Left colon (tissue), 2 donors: ENCODE results near the gene MARK2. TPM values are rescaled to one million over a fixed set of nuclear protein-coding genes. Genes with fewer than 3 reads are reported as not detected.
A peak's percentile ranks its signal among the peaks of the same experiment; 100 is the strongest.

Experiments
- ATAC-seq: fragments of 200-7000 bp; cut with Tn5 transposase; one replicate; pipeline ENCODE4 v1.9.1; 2020; ENCODE audit warnings: mild to moderate bottlenecking, moderate library complexity
- DNase-seq, 2 donors: peaks; one replicate each; pipeline ENCODE4 v3.0.0-alpha.2; 2020
- intact Hi-C, 2 donors: fragments of 100-400 bp; cut with DNase I in 1 of 2; cut with micrococcal nuclease in 1 of 2; formaldehyde crosslinking; loops; one replicate each; pipeline versions ENCODE4 v1.11.2 to v1.14.0; 2022; cut with DNase I, micrococcal nuclease
- total RNA-seq, 2 donors: library from RNA; stranded (reverse); fragmentation: NEBNext Ultra II Directional; extraction: Animal tissue kit (Norgen Biotek cat#: 25700); gene quantifications; one replicate each; pipeline ENCODE4 v1.2.1, GENCODE V29; 2021
- donor health status: DM: no; HTN: no; CAD: no.
- donor health status: DM: yes; HTN: yes; CAD: no.

The MARK2 gene
- total RNA-seq, 2 donors from 2014 or later, result 91.8 to 100 TPM

DNA sequence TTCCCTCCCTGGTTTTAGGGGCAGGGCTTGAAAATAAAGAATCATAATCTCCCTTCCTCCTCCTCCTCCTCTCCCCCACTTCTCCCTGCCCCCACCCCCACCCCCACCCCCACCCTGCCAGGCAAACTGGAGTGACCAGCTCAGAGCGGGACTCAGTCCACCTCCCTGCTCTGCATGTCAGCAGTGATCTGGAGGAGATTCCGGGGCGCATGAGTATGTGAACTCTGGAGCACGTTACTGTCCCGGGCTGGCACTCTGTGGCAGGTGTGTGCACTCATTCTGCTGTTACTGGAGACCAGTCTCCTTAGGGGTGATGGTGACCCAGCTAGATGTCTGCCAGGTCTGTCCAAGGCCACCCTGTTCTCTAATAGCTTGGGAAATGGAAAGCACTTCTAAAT is 33.9 kb downstream of the MARK2 start:
- intact Hi-C loops, result no loop called here
- DNase-seq (peak; percentile 51 to 56), ATAC-seq (peak; percentile 23)

GRCh38 chr11:63873311-63873710 is 34.4 kb downstream of the MARK2 start:
- intact Hi-C loops, result no loop called here
- ATAC-seq (no peak), DNase-seq (no peak)

DNA sequence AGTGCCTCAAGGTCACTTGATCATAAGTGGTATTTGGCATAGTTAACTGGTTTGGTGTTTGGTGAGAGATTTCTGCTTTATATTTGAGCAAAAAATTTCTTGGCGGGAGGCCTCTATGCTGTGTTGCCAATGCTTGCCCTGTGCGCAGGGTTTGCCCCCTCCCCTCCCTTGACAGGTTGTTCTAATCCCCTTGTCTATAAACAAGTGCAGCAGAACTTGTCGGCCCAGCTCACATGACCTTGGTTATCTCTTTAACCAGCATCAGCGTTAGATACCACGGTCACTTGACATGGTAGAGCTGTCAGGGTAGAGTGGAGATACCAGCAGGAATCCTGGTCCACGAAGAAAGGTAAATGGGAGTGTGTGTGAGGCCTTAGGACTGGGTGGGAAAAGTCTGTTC is 35.6 kb downstream of the MARK2 start:
- intact Hi-C loops, result no loop called here
- DNase-seq, result no peak
- ATAC-seq, result no peak

- intact Hi-C loops, result no loop called here
- ATAC-seq, result no peak
- no peak for DNase-seq
These were observed 36.7 kb downstream of the MARK2 start for GRCh38 chr11:63875506-63876065.

DNA sequence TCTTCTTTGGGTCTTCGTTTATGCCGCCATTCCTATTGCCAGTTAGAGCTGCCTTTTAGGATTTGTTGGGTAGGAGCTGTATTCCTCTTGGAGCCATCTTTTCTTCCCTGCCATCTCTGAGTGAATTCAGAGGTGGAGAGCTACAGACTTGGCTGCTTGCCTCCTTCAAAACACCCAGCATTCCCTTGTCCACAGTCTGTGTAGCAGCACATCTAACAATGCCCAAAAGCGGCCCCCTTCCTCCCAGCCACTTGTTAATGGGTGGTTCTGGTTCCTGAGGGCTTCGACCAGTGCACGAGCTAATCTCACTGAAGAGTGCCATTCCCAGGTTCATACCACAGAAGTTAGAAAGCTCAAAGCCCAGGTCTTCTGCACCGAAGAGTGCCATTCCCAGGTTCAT is 37.7 kb downstream of the MARK2 start:
- intact Hi-C loops, result no loop called here
- DNase-seq (no peak), ATAC-seq (no peak)

DNA sequence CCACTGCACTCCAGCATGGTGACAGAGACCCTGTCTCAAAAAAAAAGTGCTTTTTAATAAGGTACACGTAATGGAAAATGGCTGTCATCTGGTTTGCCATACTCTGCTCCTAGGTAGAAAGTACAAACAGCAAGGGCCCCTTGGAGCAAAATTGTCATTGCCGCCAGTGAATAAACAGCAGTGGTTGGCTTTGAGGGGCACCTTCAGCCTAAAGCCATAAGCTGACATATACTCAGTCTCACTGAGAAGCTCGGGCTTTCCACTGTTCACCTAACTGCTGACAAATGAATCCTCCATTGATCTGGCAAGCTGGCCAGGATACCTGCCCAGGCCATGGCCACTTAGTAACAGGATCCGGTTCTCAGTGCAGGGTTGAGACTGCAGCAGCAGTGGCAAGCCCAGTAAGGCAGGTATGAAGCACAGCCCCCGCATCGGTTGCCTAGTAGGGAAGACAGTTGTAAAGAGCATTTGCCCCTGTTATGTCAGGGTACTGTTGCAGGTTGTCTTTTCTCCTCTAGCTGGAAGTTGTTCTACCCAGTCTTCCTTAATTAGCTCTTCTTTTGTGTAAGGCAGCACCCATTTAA is 38.8 kb downstream of the MARK2 start:
- DNase-seq (no peak), ATAC-seq (no peak)

DNA sequence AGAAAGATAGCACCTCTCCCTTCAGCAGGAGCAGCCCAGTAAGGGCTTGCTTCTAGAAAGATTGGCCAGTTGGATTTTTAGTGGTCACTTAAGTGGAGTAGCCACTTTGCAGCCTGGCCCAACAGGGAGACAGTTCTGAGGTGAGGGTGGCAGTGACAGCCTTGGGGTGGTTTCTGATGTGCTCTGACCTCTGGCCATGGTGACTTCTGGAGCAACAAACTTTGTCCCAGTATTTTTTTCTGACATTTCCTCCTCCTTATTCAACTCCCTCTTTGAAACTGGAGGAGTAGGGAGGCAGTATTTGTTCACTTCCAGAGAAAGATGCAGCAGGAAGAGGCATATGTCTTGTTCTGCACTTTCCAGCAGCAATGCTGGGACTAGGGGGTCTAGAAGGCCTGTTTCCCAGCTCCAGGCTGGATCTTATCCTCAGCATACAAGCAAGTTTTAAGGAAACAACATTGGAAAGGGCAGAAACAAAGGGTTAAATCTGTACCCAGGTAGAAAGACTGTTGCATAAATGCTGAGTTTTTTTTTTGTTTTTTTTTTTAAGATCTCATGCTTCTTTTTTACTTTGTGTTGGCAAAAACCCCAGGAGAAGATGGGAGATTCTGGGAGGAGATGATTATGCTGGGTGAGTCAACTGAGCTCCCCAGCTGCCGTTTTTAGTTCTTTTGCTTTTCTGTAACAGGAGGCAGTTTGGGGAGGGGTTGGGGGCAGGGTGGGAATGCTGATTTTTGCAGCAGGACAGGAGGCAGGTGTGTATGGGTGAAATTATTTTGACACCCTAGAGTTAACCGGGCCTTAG is 40.9 kb downstream of the MARK2 start:
- ATAC-seq (peak; percentile 81), DNase-seq (no peak)
- intact Hi-C loops, result no loop called here

More for the DNA sequence above, 38.8 kb downstream of the MARK2 start:
- intact Hi-C loops, result no loop called here

DNA sequence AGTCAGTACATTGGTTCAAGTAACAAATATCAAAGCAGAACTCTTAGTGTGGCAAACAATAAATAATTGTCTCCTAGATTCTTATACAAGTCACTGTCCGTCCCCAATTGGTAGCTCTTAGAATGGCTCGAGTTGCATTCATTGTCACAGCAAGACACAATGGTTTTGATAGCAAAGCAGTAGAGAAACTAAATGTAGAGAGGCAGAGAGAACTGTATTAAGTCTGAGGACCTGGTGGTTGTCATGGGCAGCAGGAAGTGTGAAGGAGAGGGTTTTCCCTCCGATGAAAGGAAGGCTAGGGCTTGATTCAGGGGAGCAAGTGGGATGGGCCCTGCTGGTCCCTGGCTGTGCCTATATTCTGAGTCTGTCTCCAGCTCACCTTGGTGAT is 41.5 kb downstream of the MARK2 start:
- no peak for DNase-seq
- peak; percentile 12 for ATAC-seq
- intact Hi-C loops, result no loop called here

GRCh38 chr11:63882555-63883242 is 43.8 kb downstream of the MARK2 start:
- ATAC-seq, result no peak
- no peak for DNase-seq
- intact Hi-C loops, result no loop called here

- ATAC-seq, result no peak
- no peak for DNase-seq
- intact Hi-C loops, result no loop called here
These were observed 44.9 kb downstream of the MARK2 start for GRCh38 chr11:63883791-63884190.

GRCh38 chr11:63884196-63884932 is 45.5 kb downstream of the MARK2 start:
- DNase-seq (no peak), ATAC-seq (peak; percentile 22)
- intact Hi-C loops, result no loop called here

GRCh38 chr11:63887386-63887999 is 48.6 kb downstream of the MARK2 start:
- intact Hi-C loops, result no loop called here
- no peak for ATAC-seq
- no peak for DNase-seq

GRCh38 chr11:63888170-63889086 is 49.5 kb downstream of the MARK2 start:
- peak; percentile 81 for ATAC-seq
- intact Hi-C loops, result no loop called here
- DNase-seq, result peak; percentile 84 to 89

GRCh38 chr11:63889344-63889743 is 50.4 kb downstream of the MARK2 start:
- ATAC-seq, result peak; percentile 73
- intact Hi-C loops, result no loop called here
- DNase-seq, result peak; percentile 71 to 74

- intact Hi-C loops, result no loop called here
- ATAC-seq (no peak), DNase-seq (no peak)
These were observed 51.5 kb downstream of the MARK2 start for GRCh38 chr11:63890368-63890767.

DNA sequence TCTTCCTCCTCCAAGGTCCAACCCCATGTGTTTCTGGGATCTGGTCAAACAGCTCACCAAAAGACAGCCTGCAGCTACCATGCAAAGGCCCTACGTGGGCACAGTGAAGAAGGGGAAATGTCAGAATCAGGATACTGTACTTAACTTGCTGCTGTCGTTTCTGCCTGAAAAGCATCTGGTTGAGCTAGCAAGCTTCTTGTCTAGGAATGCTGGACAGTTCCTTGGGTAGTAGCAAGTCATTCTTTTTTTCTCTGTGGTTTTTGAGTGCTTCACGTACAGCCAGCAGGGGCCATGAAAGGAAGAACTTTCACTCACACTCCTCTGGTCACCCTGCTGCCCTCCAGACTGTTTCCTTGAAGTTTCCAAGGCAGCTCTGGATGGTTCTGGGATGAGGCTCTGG is 53.3 kb downstream of the MARK2 start:
- DNase-seq (no peak), ATAC-seq (no peak)
- intact Hi-C loops, result no loop called here

DNA sequence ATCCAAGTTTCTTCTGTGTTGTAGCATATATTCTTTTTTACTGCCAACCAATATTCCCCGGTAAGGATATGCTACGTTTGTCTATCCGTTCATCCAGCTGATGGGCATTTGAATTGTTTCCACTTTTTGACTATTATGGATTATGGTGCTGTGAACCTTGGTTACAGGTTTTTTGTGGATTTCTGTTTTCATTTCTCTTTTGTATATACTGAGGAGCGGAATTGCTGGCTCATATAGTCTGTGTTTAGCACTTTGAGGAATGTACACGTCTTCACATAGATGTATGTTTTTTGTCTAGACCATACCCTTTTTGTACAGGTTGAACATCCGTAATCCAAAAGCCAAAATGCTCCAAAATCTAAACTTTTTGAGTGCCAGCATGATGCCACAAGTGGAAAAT is 54.4 kb downstream of the MARK2 start:
- no peak for DNase-seq

GRCh38 chr11:63896071-63896470 is 57.2 kb downstream of the MARK2 start:
- DNase-seq (peak in 1 of 2 donors; percentile 53), ATAC-seq (peak; percentile 81)
- intact Hi-C loops, result no loop called here

More for the DNA sequence above, 54.4 kb downstream of the MARK2 start:
- no peak for ATAC-seq
- intact Hi-C loops, result no loop called here
